ENCODE measurements around the gene F7.

F7 gene

GRCh38 chr13:113112893-113113845 is 7.6 kb downstream of the F7 start:
- no peak for DNase-seq (ENCODE audit: low spot score)
- no peak for TF ChIP-seq CTCF (IDR thresholded peaks at IDR 0.05)
- H3K27ac ChIP-seq: no peak overlapping the region
- no peak overlapping the region for H3K4me3 ChIP-seq

GRCh38 chr13:113113846-113114271 is 8.3 kb downstream of the F7 start:
- DNase-seq (ENCODE audit: low spot score): peak; percentile 41
- no peak for TF ChIP-seq CTCF (IDR thresholded peaks at IDR 0.05)
- Histone ChIP-seq H3K27ac (no peak overlapping the region), H3K4me3 (no peak overlapping the region)

GRCh38 chr13:113114511-113115362 is 9.1 kb downstream of the F7 start:
- Histone ChIP-seq H3K4me3 (no peak overlapping the region), H3K27ac (no peak overlapping the region)
- no peak for TF ChIP-seq CTCF (IDR thresholded peaks at IDR 0.05)
- peak; percentile 67 for DNase-seq (ENCODE audit: low spot score)

GRCh38 chr13:113115363-113116205 is 10.0 kb downstream of the F7 start:
- TF ChIP-seq CTCF (IDR thresholded peaks at IDR 0.05): no peak
- Histone ChIP-seq H3K4me3 (no peak overlapping the region), H3K27ac (no peak overlapping the region)
- DNase-seq (ENCODE audit: low spot score): peak; percentile 64

- no peak overlapping the region for H3K27ac ChIP-seq
- peak; percentile 43 for DNase-seq (ENCODE audit: low spot score)
- TF ChIP-seq CTCF (IDR thresholded peaks at IDR 0.05): no peak
- no peak overlapping the region for H3K4me3 ChIP-seq
Observed at GRCh38 chr13:113116206-113116800, 10.7 kb downstream of the F7 start.

GRCh38 chr13:113116871-113117271 is 11.3 kb downstream of the F7 start:
- Histone ChIP-seq H3K4me3 (no peak overlapping the region), H3K27ac (no peak overlapping the region)
- DNase-seq (ENCODE audit: low spot score): peak; percentile 49
- TF ChIP-seq CTCF (IDR thresholded peaks at IDR 0.05): no peak

All from coronary artery (tissue), 2 donors.